Astrocyte (in vitro differentiated cells and primary cell): Measurements from ENCODE around the gene VN1R5.

Source experiments
- CTCF ChIP-seq: IDR thresholded peaks from 2 replicates; pipeline ENCODE4 v1.5.1; 2011; ENCODE audit warnings: low read depth, mild to moderate bottlenecking, inconsistent platforms, low read length, moderate library complexity; ENCODE audit not compliant: insufficient read depth
- EZH2 ChIP-seq: IDR thresholded peaks from 2 replicates; pipeline ENCODE4 v1.6.1; 2012; ENCODE audit warnings: mild to moderate bottlenecking, low read length, inconsistent platforms; ENCODE audit not compliant: insufficient read depth

GRCh38 chr1:247266053-247266452, 10.2 kb downstream of the VN1R5 start:
- TF ChIP-seq CTCF (no peak), EZH2 (no peak)
